IMR-90 (cell line): ENCODE results near the gene MZF1. TPM values are rescaled to one million over a fixed set of nuclear protein-coding genes. Genes with fewer than 3 reads are reported as not detected.

Experiments used
- ATAC-seq: fragments of 200-7000 bp; cut with Tn5 transposase; 2 replicates; pipeline ENCODE4 v1.9.1; 2020; ENCODE audit warnings: low read depth, mild to moderate bottlenecking, moderate library complexity
- BruUV-seq: library from RNA; stranded (reverse); fragments of 400-500 nt; replicated peaks from 2 replicates; lab custom pipeline; 2021; lab: Mats Ljungman, UMichigan
- CTCF ChIA-PET: fragments of 300-600 bp; formaldehyde crosslinking; extraction: SDS; loops from one replicate; lab custom pipeline; 2021; ENCODE audit warnings: antibody characterized with exemption; lab: Yijun Ruan, JAX
- POLR2A ChIA-PET: fragments of 300-600 bp; sonication (Branson Sonifier 250); formaldehyde crosslinking; loops from one replicate; lab custom pipeline; 2022; ENCODE audit warnings: antibody characterized with exemption; ENCODE audit not compliant: unreplicated experiment; lab: Charles Lee
- DNase-seq: peaks from one replicate; pipeline ENCODE4 v3.0.0; 2013
- H2AFZ ChIP-seq: replicated peaks from 2 replicates; pipeline ENCODE3; 2013; ENCODE audit warnings: low read length, mild to moderate bottlenecking; ENCODE audit not compliant: poor library complexity
- H2AK5ac ChIP-seq: 2 replicates; pipeline ENCODE4 v1.6.1; 2013; ENCODE audit warnings: low read depth, low read length, inconsistent platforms
- H2AK9ac ChIP-seq: replicated peaks from 2 replicates; pipeline ENCODE3; 2013; ENCODE audit warnings: mild to moderate bottlenecking, low read depth, low read length, moderate library complexity; ENCODE audit not compliant: poor library complexity
- H2BK120ac ChIP-seq: 2 replicates; pipeline ENCODE4 v1.6.1; 2013; ENCODE audit warnings: low read depth, low read length, inconsistent platforms
- H2BK15ac ChIP-seq: 3 replicates; pipeline ENCODE4 v1.6.1; 2013; ENCODE audit warnings: low read depth, low read length, inconsistent platforms
- H2BK20ac ChIP-seq: 2 replicates; pipeline ENCODE4 v1.6.1; 2013; ENCODE audit warnings: low read depth, mild to moderate bottlenecking, inconsistent platforms, low read length, moderate library complexity
- H2BK5ac ChIP-seq: 2 replicates; pipeline ENCODE4 v1.6.1; 2013; ENCODE audit warnings: mild to moderate bottlenecking, low read depth, low read length, inconsistent platforms; ENCODE audit not compliant: poor library complexity, severe bottlenecking
- H3K14ac ChIP-seq: replicated peaks from 2 replicates; pipeline ENCODE4 v1.6.1; 2013; ENCODE audit warnings: low read depth, low read length, inconsistent platforms
- H3K18ac ChIP-seq: 2 replicates; pipeline ENCODE4 v1.6.1; 2013; ENCODE audit warnings: low read depth, low read length, control low read depth
- H3K23ac ChIP-seq: 2 replicates; pipeline ENCODE4 v1.6.1; 2013; ENCODE audit warnings: low read depth, low read length, inconsistent platforms
- H3K27ac ChIP-seq: 2 replicates; pipeline ENCODE4 v1.5.1; 2013; ENCODE audit warnings: mild to moderate bottlenecking, control low read depth, low read length; ENCODE audit not compliant: insufficient read depth
- H3K27me3 ChIP-seq: 2 replicates; pipeline ENCODE4 v1.6.1; 2013; ENCODE audit warnings: low read length; ENCODE audit not compliant: control insufficient read depth, insufficient read depth
- H3K36me3 ChIP-seq: 2 replicates; pipeline ENCODE4 v1.6.1; 2013; ENCODE audit warnings: low read length, mixed read lengths; ENCODE audit not compliant: control insufficient read depth, insufficient read depth
- H3K4ac ChIP-seq: 2 replicates; pipeline ENCODE4 v1.6.1; 2013; ENCODE audit warnings: low read depth, low read length, inconsistent platforms
- H3K4me1 ChIP-seq: 2 replicates; pipeline ENCODE4 v1.6.1; 2013; ENCODE audit warnings: low read length, mixed read lengths; ENCODE audit not compliant: control insufficient read depth, insufficient read depth
- H3K4me2 ChIP-seq: 2 replicates; pipeline ENCODE4 v1.6.1; 2013; ENCODE audit warnings: low read depth, mild to moderate bottlenecking, control low read depth, low read length, moderate library complexity
- H3K4me3 ChIP-seq: 2 replicates; pipeline ENCODE4 v1.5.1; 2013; ENCODE audit warnings: low read depth, mild to moderate bottlenecking, control low read depth, low read length, moderate library complexity; ENCODE audit not compliant: insufficient read depth
- H3K56ac ChIP-seq: 2 replicates; pipeline ENCODE4 v1.6.1; 2013; ENCODE audit warnings: low read length, inconsistent platforms; ENCODE audit not compliant: insufficient read depth; ENCODE audit errors: extremely low read depth
- H3K79me1 ChIP-seq, 2 experiments: 2 replicates each; pipeline ENCODE4 v1.6.1; 2013; ENCODE audit warnings: low read length in 2 of 2, inconsistent platforms in 1 of 2, low read depth in 1 of 2
- H3K9ac ChIP-seq: 2 replicates; pipeline ENCODE4 v1.6.1; 2013; ENCODE audit warnings: low read depth, low read length, control low read depth
- H3K9me1 ChIP-seq: 2 replicates; pipeline ENCODE4 v1.6.1; 2013; ENCODE audit warnings: low read length, inconsistent platforms; ENCODE audit not compliant: insufficient read depth
- H3K9me3 ChIP-seq: 2 replicates; pipeline ENCODE4 v1.6.1; 2013; ENCODE audit warnings: low read length; ENCODE audit not compliant: control insufficient read depth, insufficient read depth
- H4K20me1 ChIP-seq: 2 replicates; pipeline ENCODE4 v1.6.1; 2013; ENCODE audit warnings: low read length, inconsistent platforms; ENCODE audit not compliant: insufficient read depth
- H4K5ac ChIP-seq: 2 replicates; pipeline ENCODE4 v1.6.1; 2013; ENCODE audit warnings: mild to moderate bottlenecking, low read depth, low read length, control low read depth
- H4K8ac ChIP-seq, 2 experiments: 2 replicates each; pipeline ENCODE4 v1.6.1; 2013; ENCODE audit warnings: low read depth in 2 of 2, low read length in 2 of 2, control low read depth in 1 of 2, inconsistent platforms in 1 of 2
- H4K91ac ChIP-seq: 2 replicates; pipeline ENCODE4 v1.6.1; 2013; ENCODE audit warnings: low read depth, low read length, inconsistent platforms; ENCODE audit not compliant: insufficient read depth
- BHLHE40 ChIP-seq: fragments of 150-350 bp; IDR thresholded peaks from 2 replicates; pipeline ENCODE4 v1.6.1; 2016; ENCODE audit warnings: mild to moderate bottlenecking, low read depth, low read length
- CEBPB ChIP-seq: IDR thresholded peaks from 2 replicates; pipeline ENCODE4 v1.6.1; 2012; ENCODE audit warnings: low read depth, low read length, improper control_type of control experiment
- CHD1 ChIP-seq: IDR thresholded peaks from 2 replicates; pipeline ENCODE4 v1.6.1; 2012; ENCODE audit warnings: low read depth, low read length, improper control_type of control experiment
- FOS ChIP-seq: fragments of 150-350 bp; IDR thresholded peaks from 2 replicates; pipeline ENCODE4 v1.6.1; 2016; ENCODE audit warnings: low read depth, low read length
- MAFK ChIP-seq: IDR thresholded peaks from 2 replicates; pipeline ENCODE4 v1.6.1; 2012; ENCODE audit warnings: low read depth, low read length, improper control_type of control experiment
- MAZ ChIP-seq: IDR thresholded peaks from 2 replicates; pipeline ENCODE4 v1.6.1; 2012; ENCODE audit warnings: low read depth, mild to moderate bottlenecking, low read length, improper control_type of control experiment, moderate library complexity, borderline replicate concordance
- MXI1 ChIP-seq: IDR thresholded peaks from 2 replicates; pipeline ENCODE4 v1.6.1; 2012; ENCODE audit warnings: low read depth, mild to moderate bottlenecking, low read length, moderate library complexity, borderline replicate concordance
- NFE2L2 ChIP-seq: fragments of 150-350 bp; IDR thresholded peaks from 2 replicates; pipeline ENCODE4 v1.6.1; 2016; ENCODE audit warnings: low read depth, mild to moderate bottlenecking, low read length
- POLR2A ChIP-seq: IDR thresholded peaks from 2 replicates; pipeline ENCODE4 v1.6.1; 2012; ENCODE audit warnings: mild to moderate bottlenecking, low read depth, low read length
- RAD21 ChIP-seq: IDR thresholded peaks from 2 replicates; pipeline ENCODE4 v1.6.1; 2012; ENCODE audit warnings: low read length, improper control_type of control experiment
- RCOR1 ChIP-seq: IDR thresholded peaks from 2 replicates; pipeline ENCODE4 v1.6.1; 2012; ENCODE audit warnings: mild to moderate bottlenecking, low read length, improper control_type of control experiment; ENCODE audit not compliant: insufficient replicate concordance
- RFX5 ChIP-seq: IDR thresholded peaks from 2 replicates; pipeline ENCODE4 v1.8.0; 2012; ENCODE audit warnings: low read depth, mild to moderate bottlenecking, low read length, moderate library complexity
- SMC3 ChIP-seq: fragments of 150-350 bp; IDR thresholded peaks from 2 replicates; pipeline ENCODE4 v1.6.1; 2016; ENCODE audit warnings: low read depth, mild to moderate bottlenecking, antibody characterized with exemption, low read length, moderate library complexity
- WGBS, 2 experiments: methylation state at CpG; one replicate each; pipeline versions ENCODE4 v1.1.5 to v1.1.7; 2013; ENCODE audit warnings: missing lambda C conversion rate in 2 of 2; ENCODE audit not compliant: insufficient read length in 1 of 2; ENCODE audit errors: extremely low coverage in 2 of 2; 5-methylcytosine and 5-hydroxymethylcytosine counted together
- dilution Hi-C: fragments of 300-500 bp; cut with HindIII; formaldehyde crosslinking; loops from one replicate; pipeline ENCODE4 v1.14.3; 2018; ENCODE audit warnings: low sequenced_read_pairs; ENCODE audit not compliant: unreplicated experiment
- in situ Hi-C: fragments of 300-500 bp; cut with MboI; formaldehyde crosslinking; loops from 3 replicates; pipeline ENCODE4 v1.14.3; 2019; ENCODE audit warnings: low sequenced_read_pairs, inconsistent platforms, mixed read lengths
- intact Hi-C: fragments of 100-400 bp; cut with micrococcal nuclease; formaldehyde crosslinking; loops from 2 replicates; pipeline ENCODE4 v1.10.0; 2022
- polyA plus RNA-seq, 3 experiments: library from polyadenylated mRNA; depleted of rRNA; stranded (reverse); fragments of >200 nt; gene quantifications; 2 replicates each; pipeline ENCODE4 v1.2.3, GENCODE V29; 2012; ENCODE audit warnings: low replicate concordance in 1 of 3
- total RNA-seq: library from RNA; depleted of rRNA; stranded (reverse); fragments of >200 nt; gene quantifications from 2 replicates; pipeline ENCODE4 v1.2.3, GENCODE V29; 2012
- TF ChIP-seq, protein P1 (sequence below): fragments of 150-350 bp; IDR thresholded peaks from 2 replicates; pipeline ENCODE4 v1.6.1; 2016; ENCODE audit warnings: low read depth, mild to moderate bottlenecking, low read length, moderate library complexity, borderline replicate concordance
- TF ChIP-seq, protein P2 (sequence below): fragments of 150-350 bp; IDR thresholded peaks from 2 replicates; pipeline ENCODE4 v1.6.1; 2017; ENCODE audit warnings: mild to moderate bottlenecking, antibody characterized with exemption, low read length, low read depth
- TF ChIP-seq, protein P3 (sequence below): conservative IDR thresholded peaks from 2 replicates; pipeline ENCODE4 v1.5.1; 2012; ENCODE audit warnings: mild to moderate bottlenecking, low read depth, low read length, improper control_type of control experiment

Gene MZF1
- total and polyA plus RNA-seq, 2 of the 4 experiments (the other 2 are of a cell fraction), result 3.4 to 15.0 TPM

DNA sequence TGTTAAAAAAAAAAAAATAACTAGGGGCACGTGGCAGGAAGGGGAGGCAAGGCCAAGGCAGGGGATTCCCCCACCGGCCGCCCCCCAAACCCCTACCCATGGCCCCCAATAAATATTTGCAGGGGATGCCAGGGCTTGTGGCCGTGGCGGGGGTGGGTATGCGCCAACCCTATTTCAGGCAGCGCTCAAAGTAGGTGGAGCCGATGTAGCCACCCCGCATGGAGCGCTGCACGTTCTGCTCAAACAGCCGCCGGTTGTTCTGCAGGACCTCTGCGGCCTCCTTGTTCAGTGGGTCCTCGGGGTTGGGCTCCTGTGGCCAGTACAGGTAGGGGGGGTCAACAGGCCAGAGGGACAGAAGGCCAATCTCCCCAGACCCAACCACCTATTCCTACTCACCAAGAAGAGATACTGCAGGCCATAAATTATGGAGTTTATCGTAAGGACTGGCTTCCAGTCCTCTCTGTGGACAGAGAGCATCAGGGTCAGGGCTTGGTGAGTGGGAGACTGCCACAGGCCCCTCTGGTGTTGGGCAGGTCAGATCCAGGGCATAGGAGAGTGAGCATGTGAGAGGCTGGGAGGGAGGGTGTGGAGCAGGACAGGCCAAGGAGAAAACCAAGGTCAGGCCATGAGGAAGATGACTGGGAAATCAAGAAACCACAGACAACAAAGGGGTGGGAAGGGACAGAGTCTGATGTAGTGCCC, 17.1 kb downstream of the MZF1 start:
- no peak overlapping the region for H4K5ac ChIP-seq
- H2AK9ac ChIP-seq, result peak overlapping the region; percentile 3
- DNase-seq (no peak), ATAC-seq (no peak)
- H3K9me1 ChIP-seq, result peaks cover 29% of the 10 kb centered on the region
- peaks cover 22% of the 10 kb centered on the region for H3K4me1 ChIP-seq
- ChIA-PET CTCF (no interaction called here), POLR2A (no interaction called here)
- H2BK120ac ChIP-seq, result no peak overlapping the region
- H3K18ac ChIP-seq, result no peak overlapping the region
- peaks cover 27 to 65% of the 10 kb centered on the region in 2 experiments for H3K79me1 ChIP-seq
- H4K8ac ChIP-seq, result no peak overlapping the region
- H3K27ac ChIP-seq, result no peak overlapping the region
- H3K27me3 ChIP-seq, result no peaks in the 10 kb centered on the region
- H4K20me1 ChIP-seq, result peaks cover 21% of the 10 kb centered on the region
- no peak overlapping the region for H3K23ac ChIP-seq
- no peak overlapping the region for H2BK15ac ChIP-seq
- no peak overlapping the region for H3K4ac ChIP-seq
- no peak overlapping the region for H3K4me2 ChIP-seq
- no peak overlapping the region for H2AFZ ChIP-seq
- no peak for TF ChIP-seq RAD21
- TF ChIP-seq CEBPB, result no peak
- no peak for TF ChIP-seq MAFK
- TF ChIP-seq, protein P1, sequence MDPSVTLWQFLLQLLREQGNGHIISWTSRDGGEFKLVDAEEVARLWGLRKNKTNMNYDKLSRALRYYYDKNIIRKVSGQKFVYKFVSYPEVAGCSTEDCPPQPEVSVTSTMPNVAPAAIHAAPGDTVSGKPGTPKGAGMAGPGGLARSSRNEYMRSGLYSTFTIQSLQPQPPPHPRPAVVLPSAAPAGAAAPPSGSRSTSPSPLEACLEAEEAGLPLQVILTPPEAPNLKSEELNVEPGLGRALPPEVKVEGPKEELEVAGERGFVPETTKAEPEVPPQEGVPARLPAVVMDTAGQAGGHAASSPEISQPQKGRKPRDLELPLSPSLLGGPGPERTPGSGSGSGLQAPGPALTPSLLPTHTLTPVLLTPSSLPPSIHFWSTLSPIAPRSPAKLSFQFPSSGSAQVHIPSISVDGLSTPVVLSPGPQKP, result no peak
- TF ChIP-seq SMC3, result no peak
- no peak for TF ChIP-seq MAZ
- TF ChIP-seq POLR2A, result no peak
- TF ChIP-seq RCOR1, result no peak
- TF ChIP-seq CHD1, result no peak
- TF ChIP-seq FOS, result no peak
- no peak for TF ChIP-seq NFE2L2
- TF ChIP-seq, protein P2, sequence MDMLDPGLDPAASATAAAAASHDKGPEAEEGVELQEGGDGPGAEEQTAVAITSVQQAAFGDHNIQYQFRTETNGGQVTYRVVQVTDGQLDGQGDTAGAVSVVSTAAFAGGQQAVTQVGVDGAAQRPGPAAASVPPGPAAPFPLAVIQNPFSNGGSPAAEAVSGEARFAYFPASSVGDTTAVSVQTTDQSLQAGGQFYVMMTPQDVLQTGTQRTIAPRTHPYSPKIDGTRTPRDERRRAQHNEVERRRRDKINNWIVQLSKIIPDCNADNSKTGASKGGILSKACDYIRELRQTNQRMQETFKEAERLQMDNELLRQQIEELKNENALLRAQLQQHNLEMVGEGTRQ, result no peak
- no peak for TF ChIP-seq RFX5
- TF ChIP-seq BHLHE40, result no peak
- TF ChIP-seq, protein P3, sequence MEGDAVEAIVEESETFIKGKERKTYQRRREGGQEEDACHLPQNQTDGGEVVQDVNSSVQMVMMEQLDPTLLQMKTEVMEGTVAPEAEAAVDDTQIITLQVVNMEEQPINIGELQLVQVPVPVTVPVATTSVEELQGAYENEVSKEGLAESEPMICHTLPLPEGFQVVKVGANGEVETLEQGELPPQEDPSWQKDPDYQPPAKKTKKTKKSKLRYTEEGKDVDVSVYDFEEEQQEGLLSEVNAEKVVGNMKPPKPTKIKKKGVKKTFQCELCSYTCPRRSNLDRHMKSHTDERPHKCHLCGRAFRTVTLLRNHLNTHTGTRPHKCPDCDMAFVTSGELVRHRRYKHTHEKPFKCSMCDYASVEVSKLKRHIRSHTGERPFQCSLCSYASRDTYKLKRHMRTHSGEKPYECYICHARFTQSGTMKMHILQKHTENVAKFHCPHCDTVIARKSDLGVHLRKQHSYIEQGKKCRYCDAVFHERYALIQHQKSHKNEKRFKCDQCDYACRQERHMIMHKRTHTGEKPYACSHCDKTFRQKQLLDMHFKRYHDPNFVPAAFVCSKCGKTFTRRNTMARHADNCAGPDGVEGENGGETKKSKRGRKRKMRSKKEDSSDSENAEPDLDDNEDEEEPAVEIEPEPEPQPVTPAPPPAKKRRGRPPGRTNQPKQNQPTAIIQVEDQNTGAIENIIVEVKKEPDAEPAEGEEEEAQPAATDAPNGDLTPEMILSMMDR, result no peak
- TF ChIP-seq MXI1, result no peak
- intact Hi-C loops (no loop called here), dilution Hi-C loops (no loop called here), in situ Hi-C loops (no loop called here)
- H3K36me3 ChIP-seq, result peaks cover 28% of the 10 kb centered on the region
- no peak overlapping the region for H4K91ac ChIP-seq
- H3K9ac ChIP-seq, result no peak overlapping the region
- H3K4me3 ChIP-seq, result no peak overlapping the region
- H2BK20ac ChIP-seq, result no peak overlapping the region
- no peak overlapping the region for H3K14ac ChIP-seq
- WGBS, 2 experiments, result 100% methylated on average over 2 of the region's 16 CpGs; no CpG with 5 or more reads in 1 of the 2 experiments
- no peak overlapping the region for H2BK5ac ChIP-seq
- no peak overlapping the region for H3K56ac ChIP-seq
- TSS peak; percentile 59 for BruUV-seq
- no peaks in the 10 kb centered on the region for H3K9me3 ChIP-seq
- H2AK5ac ChIP-seq, result no peak overlapping the region; the same call in 1 of the 2 replicates
